Activated CD8-positive, alpha-beta memory T cell treated with anti-CD3 and anti-CD28 coated beads, Interleukin-2, amount 10 ng/mL, durations not matched to agents 7 days and 5 days (primary cell): ENCODE results near the gene NSUN7. TPM values are rescaled to one million over a fixed set of nuclear protein-coding genes. Genes with fewer than 3 reads are reported as not detected.

Experiments
- ATAC-seq: fragments of 150-1000 bp; cut with Tn5 transposase; one replicate; pipeline ENCODE4 v1.10.0; 2021; ENCODE audit warnings: moderate library complexity
- CTCF ChIA-PET: fragments of 350-600 bp; sonication (Branson Sonifier 250); formaldehyde crosslinking; loops from one replicate; lab custom pipeline; 2021; ENCODE audit warnings: antibody characterized with exemption; lab: Charles Lee
- DNase-seq: peaks from one replicate; pipeline ENCODE4 v3.0.0-alpha.2; 2020
- H3K27ac Mint-ChIP-seq: one replicate; pipeline ENCODE4 v1.8.0; 2021; ENCODE audit warnings: mild to moderate bottlenecking, mixed read lengths
- H3K27me3 Mint-ChIP-seq: one replicate; pipeline ENCODE4 v1.8.0; 2021; ENCODE audit warnings: mixed read lengths
- H3K36me3 Mint-ChIP-seq: one replicate; pipeline ENCODE4 v1.8.0; 2021; ENCODE audit warnings: mild to moderate bottlenecking, mixed read lengths
- H3K4me1 Mint-ChIP-seq: one replicate; pipeline ENCODE4 v1.8.0; 2021; ENCODE audit warnings: mixed read lengths
- H3K4me3 Mint-ChIP-seq: one replicate; pipeline ENCODE4 v1.8.0; 2021; ENCODE audit warnings: mild to moderate bottlenecking, moderate library complexity, mixed read lengths
- H3K9me3 Mint-ChIP-seq: one replicate; pipeline ENCODE4 v1.8.0; 2022; ENCODE audit warnings: low read depth, mixed read lengths
- total RNA-seq, 2 experiments: library from RNA; stranded (reverse); gene quantifications; one replicate each; pipeline ENCODE4 v1.2.3, GENCODE V29; 2021

Gene NSUN7
- total RNA-seq, 2 experiments from 2014 or later, result 0.42 to 0.55 TPM

DNA sequence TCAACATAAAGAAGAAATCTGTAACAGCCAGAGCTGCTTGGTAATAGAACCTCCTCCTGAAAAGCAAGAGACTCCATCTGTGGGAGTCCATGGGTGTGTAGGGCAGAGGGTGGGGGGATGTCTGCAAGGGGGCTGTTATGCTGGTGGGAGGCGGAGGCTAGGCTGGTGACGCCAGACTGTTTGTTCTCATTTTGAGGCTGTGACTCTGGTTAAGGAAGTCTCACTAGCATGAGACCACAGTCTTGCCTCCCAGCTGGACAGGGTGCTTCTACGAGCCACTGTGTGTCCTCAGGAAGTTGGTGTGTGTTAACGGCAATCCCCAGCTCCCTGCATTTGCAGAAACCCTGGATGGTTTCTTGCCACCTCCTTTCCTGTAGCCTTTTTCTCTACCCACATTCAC, 79.8 kb downstream of the NSUN7 start:
- CTCF ChIA-PET, result interaction anchor here (0.6 to 2.7 kb wide), 2 partner anchors 11 to 19 kb away, joined by 3 to 16 read pairs; no protein-coding TSS in a partner anchor
- Mint-ChIP-seq H3K9me3 (peaks cover 10% of the 10 kb centered on the region), H3K27me3 (peaks cover 10% of the 10 kb centered on the region), H3K4me3 (no peak overlapping the region), H3K36me3 (peaks cover 7% of the 10 kb centered on the region), H3K4me1 (no peaks in the 10 kb centered on the region), H3K27ac (no peak overlapping the region)
- DNase-seq, result no peak
- ATAC-seq, result no peak

DNA sequence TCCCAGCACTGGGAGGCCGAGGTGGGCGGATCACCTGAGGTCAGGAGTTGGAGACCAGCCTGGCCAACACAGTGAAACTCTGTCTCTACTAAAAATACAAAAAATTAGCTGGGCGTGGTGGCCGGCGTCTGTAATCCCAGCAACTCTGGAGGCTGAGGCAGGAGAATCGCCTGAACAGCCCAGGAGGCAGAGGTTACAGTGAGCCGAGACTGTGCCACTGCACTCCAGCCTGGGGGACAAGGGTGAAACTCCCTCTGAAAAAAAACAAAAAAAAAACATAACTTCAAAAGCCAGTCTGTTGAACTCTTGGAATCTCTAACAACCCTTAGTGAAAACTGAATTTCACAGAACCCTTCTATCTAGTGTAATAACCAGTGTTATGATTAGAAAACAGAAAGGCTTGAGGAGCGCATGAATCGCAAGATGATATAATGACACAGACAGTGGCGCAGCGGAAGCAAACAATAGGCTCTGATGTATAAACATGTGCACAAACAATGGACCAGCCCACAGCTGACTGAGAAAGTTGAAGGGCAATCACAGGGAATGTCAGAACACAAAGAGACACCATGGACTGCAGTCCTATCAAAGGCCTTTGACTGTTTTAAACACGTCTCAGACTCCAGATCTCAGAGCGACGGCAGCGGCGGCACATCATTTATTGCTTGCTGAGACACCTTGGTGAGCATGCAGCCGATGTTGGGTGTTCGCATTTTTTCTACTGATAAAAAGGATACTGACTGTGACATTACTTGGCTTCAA, 81.6 kb downstream of the NSUN7 start:
- no peak for DNase-seq
- H3K4me3 Mint-ChIP-seq, result no peak overlapping the region
- CTCF ChIA-PET, result interaction anchor here (0.6 to 2.7 kb wide), 3 partner anchors 9 to 33 kb away, joined by 3 to 16 read pairs (median 3); no protein-coding TSS in a partner anchor
- H3K4me1 Mint-ChIP-seq, result no peaks in the 10 kb centered on the region
- peaks cover 7% of the 10 kb centered on the region for H3K27me3 Mint-ChIP-seq
- peaks cover 10% of the 10 kb centered on the region for H3K9me3 Mint-ChIP-seq
- peaks cover 7% of the 10 kb centered on the region for H3K36me3 Mint-ChIP-seq
- H3K27ac Mint-ChIP-seq, result no peak overlapping the region
- ATAC-seq, result no peak

DNA sequence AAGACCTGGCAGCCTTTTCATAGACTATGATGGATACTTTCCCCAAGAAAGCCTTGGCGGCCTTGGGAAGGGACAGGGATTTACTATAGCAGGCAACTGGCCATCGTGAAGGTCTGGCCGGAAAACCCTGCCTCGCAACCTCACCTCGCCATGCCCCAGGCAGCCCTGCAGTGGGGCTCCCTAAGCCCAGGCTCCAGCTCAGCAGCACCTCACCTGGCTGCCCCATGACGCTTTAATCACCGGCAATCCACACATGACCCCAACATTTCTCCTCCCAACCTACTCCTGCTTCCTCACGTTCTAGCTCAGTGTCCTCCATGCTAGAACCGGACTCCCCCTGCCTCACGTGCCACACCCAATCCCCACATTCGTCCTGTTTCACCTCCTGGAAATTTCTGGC, 82.4 kb downstream of the NSUN7 start:
- DNase-seq, result no peak
- H3K27ac Mint-ChIP-seq, result no peak overlapping the region
- H3K4me1 Mint-ChIP-seq, result no peaks in the 10 kb centered on the region
- CTCF ChIA-PET, result interaction anchor here (1.3 kb wide), 1 partner anchor 9 kb away, joined by 3 read pairs; no protein-coding TSS in a partner anchor
- H3K36me3 Mint-ChIP-seq, result peaks cover 7% of the 10 kb centered on the region
- ATAC-seq, result no peak
- H3K9me3 Mint-ChIP-seq, result peaks cover 10% of the 10 kb centered on the region
- no peak overlapping the region for H3K4me3 Mint-ChIP-seq
- H3K27me3 Mint-ChIP-seq, result peaks cover 7% of the 10 kb centered on the region

DNA sequence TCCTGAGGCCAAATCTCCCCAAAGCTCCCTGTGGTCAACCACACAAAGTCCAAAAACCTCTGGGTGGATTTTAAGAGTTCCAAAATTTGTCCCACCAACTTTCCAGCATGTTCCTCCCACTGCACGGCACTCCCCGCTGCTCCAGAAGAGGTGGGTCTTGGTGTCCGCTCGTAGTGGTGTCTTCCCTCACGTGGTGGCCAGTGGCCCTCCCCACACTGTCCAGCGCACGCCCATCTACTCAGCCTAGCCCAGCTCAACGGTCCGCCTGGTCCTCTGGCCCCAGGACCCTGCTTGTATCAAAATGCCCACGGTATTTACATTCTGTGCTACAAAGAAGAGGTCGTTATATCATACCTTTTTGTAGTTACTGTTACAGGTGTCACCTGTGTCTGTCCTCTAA, 83.5 kb downstream of the NSUN7 start:
- no peak for ATAC-seq
- CTCF ChIA-PET, result no interaction called here
- Mint-ChIP-seq H3K36me3 (peaks cover under 1% of the 10 kb centered on the region), H3K4me1 (no peaks in the 10 kb centered on the region), H3K4me3 (no peak overlapping the region), H3K27ac (no peak overlapping the region), H3K27me3 (peaks cover 7% of the 10 kb centered on the region), H3K9me3 (peaks cover 2% of the 10 kb centered on the region)
- DNase-seq, result no peak

DNA sequence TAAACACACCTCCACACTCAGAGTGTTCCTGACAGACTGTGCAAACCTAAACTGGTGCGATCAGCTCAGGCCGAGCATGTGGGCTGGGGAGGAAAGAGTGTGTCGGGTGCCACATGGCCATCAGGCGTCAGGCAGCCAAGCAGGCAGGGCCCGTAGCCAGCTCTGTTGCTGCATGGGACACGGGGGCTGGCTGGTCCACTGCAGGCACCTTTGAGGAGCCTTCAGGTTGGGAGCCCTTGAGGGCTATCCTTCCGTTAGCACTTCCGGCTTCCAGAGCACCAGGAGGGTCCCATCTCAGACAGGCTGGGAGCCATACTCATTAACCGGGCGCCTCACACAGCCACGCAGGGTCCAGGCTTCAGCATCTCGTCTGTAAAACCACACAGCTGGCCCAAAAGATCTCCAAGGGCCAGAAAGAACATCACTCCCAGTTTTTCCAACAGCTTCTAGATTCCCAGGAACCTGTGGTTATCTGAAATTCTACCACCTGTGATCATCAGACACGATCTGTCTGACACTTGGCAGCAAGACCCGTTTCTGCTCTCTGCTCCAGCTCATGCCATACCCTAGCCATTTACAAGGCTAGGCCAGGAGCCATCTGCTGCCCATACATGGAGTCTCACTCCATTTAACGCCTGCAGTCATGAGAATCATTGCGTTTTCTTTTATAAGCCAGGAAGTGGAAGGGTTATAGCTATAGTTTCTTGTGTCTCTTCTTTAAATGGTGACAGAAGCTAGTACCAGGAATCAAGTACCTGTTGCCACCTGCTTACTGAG, 87.5 kb downstream of the NSUN7 start:
- no peak overlapping the region for H3K27ac Mint-ChIP-seq
- no peaks in the 10 kb centered on the region for H3K9me3 Mint-ChIP-seq
- CTCF ChIA-PET, result interaction anchor here (1.3 kb wide), 1 partner anchor 102 kb away, joined by 4 read pairs; no protein-coding TSS in a partner anchor
- no peaks in the 10 kb centered on the region for H3K36me3 Mint-ChIP-seq
- peaks cover 4% of the 10 kb centered on the region for H3K4me1 Mint-ChIP-seq
- no peak overlapping the region for H3K4me3 Mint-ChIP-seq
- H3K27me3 Mint-ChIP-seq, result peaks cover 9% of the 10 kb centered on the region
- no peak for DNase-seq
- no peak for ATAC-seq

DNA sequence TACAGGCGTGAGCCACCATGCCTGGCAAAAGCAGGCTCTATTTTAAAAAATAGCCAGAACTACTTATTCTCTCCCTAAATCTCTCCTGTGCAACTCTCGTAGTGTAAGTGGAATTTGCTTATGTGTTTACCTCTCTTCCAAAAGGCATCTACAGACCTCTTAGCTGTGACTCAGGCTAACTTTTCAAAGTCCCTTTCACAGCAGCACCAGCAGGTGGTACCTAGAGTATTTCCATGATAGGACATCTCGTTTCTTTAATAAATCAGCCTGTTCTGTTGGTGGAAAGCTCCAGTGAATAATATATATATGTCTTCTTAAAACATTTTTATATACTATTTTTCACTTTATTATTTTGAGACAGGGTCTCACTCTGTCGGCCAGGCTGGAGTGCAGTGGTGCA, 89.0 kb downstream of the NSUN7 start:
- Mint-ChIP-seq H3K9me3 (no peaks in the 10 kb centered on the region), H3K27me3 (peaks cover 9% of the 10 kb centered on the region)

DNA sequence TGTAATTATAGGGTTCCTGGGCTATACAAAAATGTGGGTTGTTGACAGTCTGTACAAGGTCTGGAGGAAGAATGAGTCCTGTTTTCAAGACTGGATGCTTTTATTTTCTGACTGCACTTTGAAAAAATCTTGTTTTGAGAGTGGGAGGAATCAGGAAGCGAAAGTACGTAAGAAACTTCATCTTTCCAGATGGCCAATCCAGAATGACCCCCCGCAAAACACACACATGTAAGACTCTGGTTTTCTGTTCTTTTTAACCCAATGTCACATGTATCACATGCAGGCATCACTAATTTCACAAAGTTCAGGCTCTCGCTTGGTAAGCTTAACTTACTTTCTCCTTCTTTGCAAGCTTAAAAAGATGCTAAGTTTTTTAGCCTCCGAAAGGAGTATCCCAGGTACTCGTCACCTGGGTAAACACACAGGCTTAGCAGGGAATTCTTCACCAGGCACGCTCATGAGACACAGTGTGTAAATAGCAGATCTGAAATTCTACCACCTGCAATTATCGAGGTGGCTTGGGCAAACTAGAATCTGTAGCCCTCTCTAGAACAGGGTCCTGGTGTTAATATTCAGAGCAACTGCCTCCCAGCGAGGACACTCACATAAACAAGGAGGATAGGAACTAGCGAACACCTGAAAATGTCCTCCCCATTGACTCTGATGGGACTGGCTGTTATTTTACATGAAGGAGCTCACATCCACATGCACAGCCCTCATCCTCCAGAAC, 90.7 kb downstream of the NSUN7 start:
- no peaks in the 10 kb centered on the region for H3K36me3 Mint-ChIP-seq
- ATAC-seq, result no peak
- no peak overlapping the region for H3K4me3 Mint-ChIP-seq
- H3K27ac Mint-ChIP-seq, result no peak overlapping the region
- peaks cover 4% of the 10 kb centered on the region for H3K4me1 Mint-ChIP-seq
- H3K27me3 Mint-ChIP-seq, result peaks cover 15% of the 10 kb centered on the region
- CTCF ChIA-PET, result interaction anchor here (0.6 to 7.8 kb wide), 16 partner anchors 8 to 515 kb away, joined by 3 to 149 read pairs (median 3); no protein-coding TSS in a partner anchor
- no peak for DNase-seq
- no peaks in the 10 kb centered on the region for H3K9me3 Mint-ChIP-seq

More for the DNA sequence above, 89.0 kb downstream of the NSUN7 start:
- ATAC-seq (no peak), DNase-seq (no peak)
- Mint-ChIP-seq H3K36me3 (no peaks in the 10 kb centered on the region), H3K27ac (no peak overlapping the region), H3K4me1 (peaks cover 4% of the 10 kb centered on the region), H3K4me3 (no peak overlapping the region)
- CTCF ChIA-PET, result interaction anchor here (0.5 kb wide), 1 partner anchor 345 kb away, joined by 5 read pairs; no protein-coding TSS in a partner anchor

DNA sequence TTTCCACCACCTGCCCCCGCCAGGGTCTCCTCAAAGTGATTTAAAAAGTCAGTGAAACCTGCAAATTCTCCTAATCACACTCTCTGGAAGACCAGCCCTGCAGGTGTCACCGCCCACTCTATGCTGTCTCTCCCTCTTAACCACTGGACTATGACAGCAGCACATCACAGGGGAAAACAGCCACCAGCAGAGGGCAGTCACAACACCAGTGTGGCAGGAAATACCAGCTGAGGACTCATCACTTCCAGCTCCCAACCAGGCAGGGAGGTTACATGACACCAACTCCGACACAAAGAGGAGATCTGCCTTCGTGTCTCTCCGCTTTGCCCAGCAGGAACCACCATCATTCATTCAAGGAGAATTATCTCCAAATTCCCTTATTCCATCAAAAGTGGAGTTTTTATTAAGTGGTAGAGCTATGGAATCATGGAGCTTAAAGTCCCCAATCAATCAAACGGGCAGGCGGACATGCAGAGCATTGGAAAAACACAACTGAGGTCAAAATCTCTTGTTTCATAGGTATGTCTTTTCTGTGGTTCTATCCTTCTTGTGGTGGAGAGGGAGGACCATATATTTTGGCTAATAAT, 91.3 kb downstream of the NSUN7 start:
- H3K4me3 Mint-ChIP-seq, result no peak overlapping the region
- H3K27me3 Mint-ChIP-seq, result peaks cover 17% of the 10 kb centered on the region
- H3K27ac Mint-ChIP-seq, result no peak overlapping the region
- H3K4me1 Mint-ChIP-seq, result peaks cover 4% of the 10 kb centered on the region
- H3K36me3 Mint-ChIP-seq, result no peaks in the 10 kb centered on the region
- ATAC-seq (peak; percentile 79), DNase-seq (peak; percentile 86)
- H3K9me3 Mint-ChIP-seq, result no peaks in the 10 kb centered on the region
- CTCF ChIA-PET, result interaction anchor here (0.6 to 7.8 kb wide), 20 partner anchors 9 to 515 kb away, joined by 3 to 149 read pairs (median 3); no protein-coding TSS in a partner anchor

DNA sequence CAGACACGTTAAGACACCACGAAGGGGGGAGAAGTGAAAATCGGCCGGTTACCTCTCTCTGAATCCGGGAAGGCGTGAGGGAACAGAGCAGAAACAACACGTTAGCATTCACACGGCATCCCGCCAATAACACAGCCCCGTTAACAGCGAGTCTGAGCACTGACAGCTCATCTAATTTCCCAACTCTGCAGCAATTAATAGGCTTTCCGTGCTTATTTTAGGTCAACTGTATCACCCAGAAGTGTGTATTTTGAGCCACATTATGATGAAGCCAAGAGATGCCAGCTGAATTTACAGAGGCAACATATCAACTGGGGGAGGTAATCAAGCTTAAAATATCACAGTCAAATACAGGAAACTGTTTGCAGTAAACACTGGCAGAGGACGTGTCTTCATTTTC, 92.6 kb downstream of the NSUN7 start:
- no peak for DNase-seq
- Mint-ChIP-seq H3K9me3 (no peaks in the 10 kb centered on the region), H3K36me3 (no peaks in the 10 kb centered on the region), H3K27me3 (peaks cover 23% of the 10 kb centered on the region), H3K4me1 (peaks cover 4% of the 10 kb centered on the region), H3K27ac (no peak overlapping the region), H3K4me3 (no peak overlapping the region)
- ATAC-seq, result no peak
- CTCF ChIA-PET, result interaction anchor here (2.2 to 7.8 kb wide), 2 partner anchors 66 to 104 kb away, joined by 7 to 149 read pairs; no protein-coding TSS in a partner anchor

DNA sequence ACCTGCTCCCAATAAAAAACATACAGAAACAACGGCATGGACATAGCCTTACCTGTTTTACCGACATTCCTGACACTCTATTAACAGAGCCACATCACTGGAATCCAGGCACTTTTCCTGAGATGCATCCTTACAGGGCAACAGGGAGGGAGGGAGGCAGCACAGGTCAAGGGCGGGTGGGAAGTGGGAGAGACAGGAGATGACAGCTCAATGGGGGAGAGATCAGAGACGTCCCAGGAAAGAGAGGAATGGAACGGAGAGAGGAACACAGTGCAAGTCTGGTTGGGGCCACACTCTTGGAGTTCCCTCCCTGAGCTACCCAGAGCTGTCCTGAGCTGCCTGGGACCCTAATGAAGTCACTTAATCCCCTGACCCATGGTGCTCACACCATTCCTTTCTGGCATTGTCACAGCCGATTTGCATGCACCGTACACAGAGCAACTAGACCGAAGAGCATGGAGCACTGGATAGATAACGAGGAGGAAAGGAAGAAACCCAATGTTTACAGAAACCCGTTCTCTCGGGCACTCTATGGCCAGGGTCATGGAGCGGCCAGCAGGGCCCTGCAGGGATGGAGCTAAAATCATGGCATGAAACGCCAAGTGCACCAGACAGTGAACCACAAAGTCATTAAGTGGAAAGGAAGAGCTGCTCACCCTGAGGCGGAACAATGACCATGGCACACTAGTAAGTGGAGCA, 93.1 kb downstream of the NSUN7 start:
- ATAC-seq (no peak), DNase-seq (no peak)
- no peak overlapping the region for H3K27ac Mint-ChIP-seq
- peaks cover 4% of the 10 kb centered on the region for H3K4me1 Mint-ChIP-seq
- CTCF ChIA-PET, result interaction anchor here (0.7 to 7.8 kb wide), 7 partner anchors 49 to 788 kb away, joined by 3 to 149 read pairs (median 3); no protein-coding TSS in a partner anchor
- no peak overlapping the region for H3K4me3 Mint-ChIP-seq
- H3K36me3 Mint-ChIP-seq, result no peaks in the 10 kb centered on the region
- H3K27me3 Mint-ChIP-seq, result peaks cover 23% of the 10 kb centered on the region
- no peaks in the 10 kb centered on the region for H3K9me3 Mint-ChIP-seq

DNA sequence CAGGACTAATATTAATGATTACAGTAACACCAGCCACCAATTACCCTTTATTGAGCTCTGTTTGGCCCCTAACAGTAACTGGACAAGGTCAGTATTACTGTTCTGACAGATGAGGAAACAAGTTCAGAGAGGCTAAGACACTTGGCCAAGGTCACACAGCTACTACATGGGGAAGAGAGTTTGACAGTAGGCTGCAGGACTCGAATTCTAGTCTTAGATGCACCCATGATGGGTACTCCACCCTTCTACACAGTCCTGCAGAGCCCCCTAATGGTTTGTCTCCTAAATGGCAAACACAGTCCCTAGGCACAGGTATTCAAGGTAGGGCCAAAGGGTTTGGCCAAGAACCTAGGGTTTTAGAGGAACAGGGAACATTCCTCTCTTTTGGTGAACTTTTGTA, 93.9 kb downstream of the NSUN7 start:
- Mint-ChIP-seq H3K4me3 (no peak overlapping the region), H3K36me3 (no peaks in the 10 kb centered on the region), H3K9me3 (no peaks in the 10 kb centered on the region), H3K27me3 (peaks cover 24% of the 10 kb centered on the region), H3K27ac (no peak overlapping the region), H3K4me1 (peaks cover 4% of the 10 kb centered on the region)
- ATAC-seq (peak; percentile 94), DNase-seq (peak; percentile 64)
- CTCF ChIA-PET, result interaction anchor here (0.7 to 7.8 kb wide), 9 partner anchors 19 to 789 kb away, joined by 3 to 149 read pairs (median 3); no protein-coding TSS in a partner anchor

DNA sequence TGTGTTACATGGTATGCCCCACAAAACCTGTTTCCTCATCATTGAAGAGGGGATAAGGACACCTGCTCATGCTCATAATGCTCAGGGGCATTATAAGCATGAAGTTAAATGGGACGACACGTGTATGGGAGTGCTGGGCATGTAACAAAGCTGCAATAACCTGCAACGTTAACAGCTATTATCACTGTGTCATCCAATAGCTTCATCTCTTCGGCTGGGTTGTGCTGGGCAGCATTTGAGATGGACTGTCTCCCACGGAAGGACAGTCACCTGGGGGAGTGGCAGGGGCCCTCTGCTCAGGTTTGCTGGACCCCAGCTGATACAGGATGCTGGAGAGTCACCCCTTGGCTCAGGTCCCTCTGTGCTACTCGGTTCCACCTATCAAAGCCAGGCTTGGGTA, 94.5 kb downstream of the NSUN7 start:
- H3K4me3 Mint-ChIP-seq, result no peak overlapping the region
- no peak for ATAC-seq
- no peak overlapping the region for H3K27ac Mint-ChIP-seq
- peaks cover 4% of the 10 kb centered on the region for H3K4me1 Mint-ChIP-seq
- CTCF ChIA-PET, result interaction anchor here (1.0 to 7.8 kb wide), 4 partner anchors 19 to 124 kb away, joined by 3 to 149 read pairs (median 6); no protein-coding TSS in a partner anchor
- H3K27me3 Mint-ChIP-seq, result peaks cover 27% of the 10 kb centered on the region
- DNase-seq, result no peak
- no peaks in the 10 kb centered on the region for H3K36me3 Mint-ChIP-seq
- no peaks in the 10 kb centered on the region for H3K9me3 Mint-ChIP-seq
